K562 (cell line): ENCODE data around the gene TMEM139. TPM values are rescaled to one million over a fixed set of nuclear protein-coding genes. Genes with fewer than 3 reads are reported as not detected.
A peak's percentile ranks its signal among the peaks of the same experiment; 100 is the strongest.

Experiments used
- ATF4 ChIP-seq: fragments of 450-650 bp; formaldehyde crosslinking; IDR thresholded peaks from 2 replicates; pipeline ENCODE4 v1.4.0; 2022; ENCODE audit warnings: mild to moderate bottlenecking, moderate library complexity
- BCOR ChIP-seq: fragments of 450-650 bp; IDR thresholded peaks from 2 replicates; pipeline ENCODE4 v1.6.1; 2016
- CREB1 ChIP-seq, 2 experiments: sonication (generic) in 1 of 2; formaldehyde crosslinking in 1 of 2; IDR thresholded peaks; 2 replicates each; pipeline versions ENCODE4 v1.6.1 to v1.8.0; 2012 to 2022; ENCODE audit warnings: inconsistent platforms in 1 of 2, mild to moderate bottlenecking in 1 of 2, missing genetic modification reagents in 1 of 2, moderate library complexity in 1 of 2
- E2F1 ChIP-seq: sonication (generic); formaldehyde crosslinking; IDR thresholded peaks from 2 replicates; pipeline ENCODE4 v1.8.1; 2023; ENCODE audit warnings: mild to moderate bottlenecking, missing genetic modification reagents, moderate library complexity
- GABPB1 ChIP-seq: sonication (generic); formaldehyde crosslinking; IDR thresholded peaks from 2 replicates; pipeline ENCODE4 v1.8.0; 2022; ENCODE audit warnings: mild to moderate bottlenecking, missing genetic modification reagents
- MCM5 ChIP-seq: fragments of 450-650 bp; IDR thresholded peaks from 2 replicates; pipeline ENCODE4 v1.6.1; 2016; ENCODE audit warnings: low read depth
- RHOXF2B ChIP-seq: fragments of 250-450 bp; sonication (Bioruptor Pico); conservative IDR thresholded peaks from 2 replicates; pipeline ENCODE4 v1.5.1; 2021
- SMAD3 ChIP-seq: fragments of 450-650 bp; formaldehyde crosslinking; conservative IDR thresholded peaks from 2 replicates; pipeline ENCODE4 v1.4.0; 2020; ENCODE audit warnings: mild to moderate bottlenecking
- SOX6 ChIP-seq: fragments of 450-650 bp; IDR thresholded peaks from 2 replicates; pipeline ENCODE4 v1.6.1; 2014; ENCODE audit warnings: mild to moderate bottlenecking
- ZNF354B ChIP-seq: fragments of 250-450 bp; sonication (Bioruptor Pico); IDR thresholded peaks from 2 replicates; pipeline ENCODE4 v1.4.0; 2020
- ZNF655 ChIP-seq: fragments of 250-450 bp; sonication (Bioruptor Pico); IDR thresholded peaks from 2 replicates; pipeline ENCODE4 v1.5.0; 2021
- polyA plus RNA-seq, 8 experiments: library from polyadenylated mRNA; depleted of rRNA in 4 of 8; stranded (reverse) in 5 of 8; unstranded in 3 of 8; fragments of >200 nt; fragmentation: Nextera tagmentation in 2 of 8; fragmentation: Illumina TruSeq in 1 of 8; extraction: Ambion mirVana in 2 of 8; extraction: Trizol in 1 of 8; gene quantifications; 2 replicates each; pipeline versions ENCODE4 v1.2.1 to v1.2.3, GENCODE V29; 2011 to 2014; ENCODE audit warnings: inconsistent platforms in 1 of 8, missing spikeins in 1 of 8
- total RNA-seq, 7 experiments: library from RNA; depleted of rRNA in 6 of 7; stranded (reverse); fragments of >200 nt in 6 of 7; fragmentation: Illumina TruSeq in 2 of 7; extraction: Trizol in 2 of 7; gene quantifications; 2 replicates each; pipeline versions ENCODE4 v1.2.1 to v1.2.3, GENCODE V29; 2011 to 2021; ENCODE audit warnings: low replicate concordance in 1 of 7
- TF ChIP-seq, protein P1 (sequence below): IDR thresholded peaks from 2 replicates; pipeline ENCODE4 v1.6.1; 2011; ENCODE audit not compliant: insufficient read length; ENCODE audit errors: extremely low read depth
- TF ChIP-seq, protein P2 (sequence below): IDR thresholded peaks from 3 replicates; pipeline ENCODE4 v1.6.1; 2011; ENCODE audit warnings: borderline replicate concordance, mild to moderate bottlenecking, moderate library complexity; ENCODE audit not compliant: insufficient read length; ENCODE audit errors: extremely low read depth

Gene TMEM139
- total and polyA plus RNA-seq, 9 of the 15 experiments (the other 6 are each of a cell fraction or from before 2014, with no cell fraction given) = 0.27 to 1.8 (median 0.79) TPM

DNA sequence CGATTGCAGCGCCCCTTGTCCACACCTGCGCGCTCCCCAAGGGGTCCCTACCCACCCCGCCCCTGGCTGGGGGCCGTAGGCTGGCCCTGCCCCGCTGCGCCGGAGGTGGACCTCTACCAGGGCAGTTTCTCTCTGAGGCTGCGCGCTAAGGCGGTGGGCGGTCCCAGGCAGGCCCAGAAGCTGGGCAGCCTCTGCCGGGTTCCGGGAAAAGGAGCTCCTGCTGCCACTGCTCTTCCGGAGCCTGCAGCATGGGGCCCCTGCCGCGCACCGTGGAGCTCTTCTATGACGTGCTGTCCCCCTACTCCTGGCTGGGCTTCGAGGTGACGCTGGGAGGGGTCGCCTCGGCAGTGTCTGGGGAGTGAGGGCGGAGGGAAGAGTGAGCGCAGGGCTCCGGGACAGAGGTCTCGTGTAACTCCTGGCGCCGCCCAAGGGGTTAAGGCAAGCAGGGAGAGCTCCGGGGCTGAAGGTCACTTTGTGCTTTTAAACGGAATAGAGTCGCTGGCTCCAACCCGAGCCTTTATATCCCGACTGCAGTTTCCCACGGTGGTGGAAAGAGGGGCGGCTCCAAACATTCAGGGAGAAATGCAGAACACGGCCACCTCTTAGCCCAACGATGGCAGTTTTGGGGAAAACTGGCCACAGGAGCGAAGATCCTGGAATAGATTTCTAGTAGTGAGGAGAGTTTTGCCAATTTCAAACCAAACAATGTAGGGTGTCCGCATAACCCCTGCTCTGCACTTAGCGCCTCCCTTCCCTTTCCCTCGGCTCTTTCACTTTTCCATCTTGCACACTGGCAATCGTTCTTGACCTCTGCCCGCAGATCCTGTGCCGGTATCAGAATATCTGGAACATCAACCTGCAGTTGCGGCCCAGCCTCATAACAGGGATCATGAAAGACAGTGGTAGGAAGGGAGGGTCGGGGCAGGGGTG, 21.2 kb upstream of the TMEM139 start, which contains the start of gene GSTK1 (continued):
- TF ChIP-seq, protein P1, sequence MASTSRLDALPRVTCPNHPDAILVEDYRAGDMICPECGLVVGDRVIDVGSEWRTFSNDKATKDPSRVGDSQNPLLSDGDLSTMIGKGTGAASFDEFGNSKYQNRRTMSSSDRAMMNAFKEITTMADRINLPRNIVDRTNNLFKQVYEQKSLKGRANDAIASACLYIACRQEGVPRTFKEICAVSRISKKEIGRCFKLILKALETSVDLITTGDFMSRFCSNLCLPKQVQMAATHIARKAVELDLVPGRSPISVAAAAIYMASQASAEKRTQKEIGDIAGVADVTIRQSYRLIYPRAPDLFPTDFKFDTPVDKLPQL = peak; percentile 34
- TF ChIP-seq, protein P2, sequence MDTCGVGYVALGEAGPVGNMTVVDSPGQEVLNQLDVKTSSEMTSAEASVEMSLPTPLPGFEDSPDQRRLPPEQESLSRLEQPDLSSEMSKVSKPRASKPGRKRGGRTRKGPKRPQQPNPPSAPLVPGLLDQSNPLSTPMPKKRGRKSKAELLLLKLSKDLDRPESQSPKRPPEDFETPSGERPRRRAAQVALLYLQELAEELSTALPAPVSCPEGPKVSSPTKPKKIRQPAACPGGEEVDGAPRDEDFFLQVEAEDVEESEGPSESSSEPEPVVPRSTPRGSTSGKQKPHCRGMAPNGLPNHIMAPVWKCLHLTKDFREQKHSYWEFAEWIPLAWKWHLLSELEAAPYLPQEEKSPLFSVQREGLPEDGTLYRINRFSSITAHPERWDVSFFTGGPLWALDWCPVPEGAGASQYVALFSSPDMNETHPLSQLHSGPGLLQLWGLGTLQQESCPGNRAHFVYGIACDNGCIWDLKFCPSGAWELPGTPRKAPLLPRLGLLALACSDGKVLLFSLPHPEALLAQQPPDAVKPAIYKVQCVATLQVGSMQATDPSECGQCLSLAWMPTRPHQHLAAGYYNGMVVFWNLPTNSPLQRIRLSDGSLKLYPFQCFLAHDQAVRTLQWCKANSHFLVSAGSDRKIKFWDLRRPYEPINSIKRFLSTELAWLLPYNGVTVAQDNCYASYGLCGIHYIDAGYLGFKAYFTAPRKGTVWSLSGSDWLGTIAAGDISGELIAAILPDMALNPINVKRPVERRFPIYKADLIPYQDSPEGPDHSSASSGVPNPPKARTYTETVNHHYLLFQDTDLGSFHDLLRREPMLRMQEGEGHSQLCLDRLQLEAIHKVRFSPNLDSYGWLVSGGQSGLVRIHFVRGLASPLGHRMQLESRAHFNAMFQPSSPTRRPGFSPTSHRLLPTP = no peak
- TF ChIP-seq BCOR = 0 out of 2 replicates have a peak, but pooled peaks have one; percentile 36
- no peak for TF ChIP-seq ZNF354B
- no peak; the same call in 1 of the 2 replicates for TF ChIP-seq ATF4
- 0 out of 2 replicates have a peak, but pooled peaks have one; percentile 44 for TF ChIP-seq CREB1 (IDR thresholded peaks at IDR 0.05)
- TF ChIP-seq CREB1 (CRISPR knock-in tag; IDR thresholded peaks at IDR 0.05) = no peak; the same call in 1 of the 2 replicates
- TF ChIP-seq SMAD3 = peak; percentile 77; the same call in 1 of the 2 replicates
- no peak for TF ChIP-seq MCM5
- peak; percentile 54; the same call in 1 of the 2 replicates for TF ChIP-seq GABPB1 (CRISPR knock-in tag)
- TF ChIP-seq ZNF655 (CRISPR knock-in tag) = no peak
- no peak; the same call in 1 of the 2 replicates for TF ChIP-seq RHOXF2B (CRISPR knock-in tag)
- TF ChIP-seq E2F1 = no peak; the same call in 1 of the 2 replicates
- peak; percentile 44; the same call in 1 of the 2 replicates for TF ChIP-seq SOX6
